GM12864 (cell line): ENCODE results near the gene FXYD2.

Experiments used
- DNase-seq: peaks from one replicate; pipeline ENCODE4 v3.0.0-alpha.2; 2011; ENCODE audit warnings: low read depth
- H3K4me3 ChIP-seq: 2 replicates; pipeline ENCODE4 v1.5.1; 2011; ENCODE audit warnings: mild to moderate bottlenecking, low read depth, low read length, control low read depth
- CTCF ChIP-seq: IDR thresholded peaks from 2 replicates; pipeline ENCODE4 v1.5.1; 2011; ENCODE audit warnings: low read depth, mild to moderate bottlenecking, moderate library complexity, low read length, control low read depth, inconsistent platforms; ENCODE audit errors: missing control alignments

FXYD2 gene

GRCh38 chr11:117839936-117840813, 15.6 kb upstream of the FXYD2 start:
- no peak for TF ChIP-seq CTCF
- DNase-seq, result no peak

GRCh38 chr11:117839380-117839881, 14.9 kb upstream of the FXYD2 start:
- no peak for TF ChIP-seq CTCF
- H3K4me3 ChIP-seq, result no peak overlapping the region
- no peak for DNase-seq

More at GRCh38 chr11:117839936-117840813, 15.6 kb upstream of the FXYD2 start:
- no peak overlapping the region for H3K4me3 ChIP-seq

- DNase-seq, result no peak
- H3K4me3 ChIP-seq, result no peak overlapping the region
- no peak for TF ChIP-seq CTCF
Measured at GRCh38 chr11:117838901-117839300, 14.4 kb upstream of the FXYD2 start.

- no peak for DNase-seq
- H3K4me3 ChIP-seq, result no peak overlapping the region
- TF ChIP-seq CTCF, result no peak
Measured at GRCh38 chr11:117837791-117838190, 13.2 kb upstream of the FXYD2 start.

- TF ChIP-seq CTCF, result no peak
- DNase-seq, result no peak
- H3K4me3 ChIP-seq, result no peak overlapping the region
Measured at GRCh38 chr11:117837070-117837776, 12.7 kb upstream of the FXYD2 start.

- DNase-seq, result no peak
- H3K4me3 ChIP-seq, result no peak overlapping the region
- TF ChIP-seq CTCF, result no peak
Measured at GRCh38 chr11:117836077-117836960, 11.8 kb upstream of the FXYD2 start.
